Effector CD4-positive, alpha-beta T cell (primary cell): ENCODE measurements around the gene GRK5.

ENCODE experiments used
- DNase-seq: peaks from one replicate; pipeline ENCODE4 v3.0.0-alpha.2; 2020

The GRK5 gene

DNA sequence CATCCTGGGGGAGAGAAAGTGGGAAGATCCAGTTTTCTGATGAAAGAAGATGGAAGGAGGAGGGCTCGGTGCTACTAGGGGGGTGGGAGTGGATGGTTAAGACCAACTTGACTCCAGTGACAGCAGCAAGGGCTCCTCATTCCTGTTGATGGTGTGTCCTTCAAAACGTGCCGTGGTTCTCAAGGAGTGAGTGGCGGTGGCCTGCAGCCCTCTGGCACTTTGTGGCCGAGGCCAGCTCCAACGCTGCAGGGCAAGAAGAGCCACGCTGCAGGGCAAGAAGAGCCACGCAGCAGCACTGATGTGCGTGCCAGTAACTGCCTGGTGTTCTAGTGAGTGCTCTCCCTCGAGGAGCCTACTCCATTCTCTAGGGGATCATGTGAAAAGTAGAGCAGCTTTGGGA is 72.1 kb downstream of the GRK5 start:
- no peak for DNase-seq

DNA sequence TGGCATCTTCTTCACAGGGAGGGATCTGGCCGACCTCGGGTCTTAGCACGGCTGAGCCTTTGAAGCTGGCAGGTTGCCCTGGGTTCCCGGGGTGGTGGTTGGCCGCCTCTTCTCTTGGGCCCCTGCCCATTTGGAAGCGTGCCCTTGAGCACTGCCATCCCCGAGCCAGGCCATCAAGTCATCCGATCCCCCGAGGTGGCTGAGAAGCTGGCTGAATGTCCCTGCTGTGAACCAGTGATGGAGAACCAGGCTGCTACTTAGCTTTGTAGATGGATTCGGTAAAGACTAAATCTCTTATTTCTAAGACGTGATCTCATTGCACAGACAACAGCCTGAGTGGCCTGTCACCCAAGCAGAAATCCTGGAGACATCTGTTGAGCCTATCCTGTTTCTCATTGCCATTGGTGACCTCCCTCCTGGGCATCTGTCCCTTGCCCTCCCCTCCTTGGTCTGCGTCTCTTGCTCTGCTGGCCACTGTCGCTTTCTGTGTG is 74.3 kb downstream of the GRK5 start:
- no peak for DNase-seq

DNA sequence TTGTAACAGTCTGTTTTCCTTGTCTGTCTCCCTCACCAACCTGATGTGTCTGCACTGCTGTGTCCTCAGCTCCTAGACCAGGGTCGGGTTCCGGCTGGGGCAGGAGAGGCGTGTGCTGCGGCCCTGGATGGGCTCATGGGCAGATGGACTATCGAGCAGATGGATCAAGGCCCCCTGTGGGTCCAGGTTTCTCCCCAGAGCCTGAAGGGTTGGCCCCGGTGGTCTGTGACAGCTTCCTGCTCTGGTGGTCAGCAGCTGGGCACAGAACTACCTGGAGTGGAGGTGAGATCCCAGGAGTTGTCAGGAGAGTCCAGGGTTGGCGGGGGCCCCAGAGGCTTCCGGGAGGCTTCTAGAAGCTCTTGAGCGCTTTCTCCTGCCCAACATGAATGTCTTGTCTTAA is 75.1 kb downstream of the GRK5 start:
- DNase-seq = no peak

DNA sequence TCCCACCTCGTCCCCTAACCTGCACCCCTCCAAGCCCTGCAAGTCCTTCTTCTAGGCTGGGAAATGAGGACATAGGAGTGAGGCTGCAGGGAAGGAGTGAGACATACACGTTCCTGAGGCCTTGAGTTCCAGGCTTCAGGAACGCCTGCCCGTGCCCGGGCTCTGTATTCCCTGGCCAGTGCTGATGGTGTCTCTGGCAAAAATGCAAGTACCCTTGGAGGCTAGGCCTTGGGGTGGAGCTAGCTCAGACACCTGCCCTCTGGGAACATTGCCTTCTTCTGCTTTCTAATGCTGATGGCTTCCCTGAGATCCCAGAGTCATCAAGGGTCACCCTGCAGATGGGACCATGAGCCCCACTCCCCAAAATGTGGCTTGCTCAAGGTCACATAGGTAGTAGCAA is 76.0 kb downstream of the GRK5 start:
- no peak for DNase-seq

DNA sequence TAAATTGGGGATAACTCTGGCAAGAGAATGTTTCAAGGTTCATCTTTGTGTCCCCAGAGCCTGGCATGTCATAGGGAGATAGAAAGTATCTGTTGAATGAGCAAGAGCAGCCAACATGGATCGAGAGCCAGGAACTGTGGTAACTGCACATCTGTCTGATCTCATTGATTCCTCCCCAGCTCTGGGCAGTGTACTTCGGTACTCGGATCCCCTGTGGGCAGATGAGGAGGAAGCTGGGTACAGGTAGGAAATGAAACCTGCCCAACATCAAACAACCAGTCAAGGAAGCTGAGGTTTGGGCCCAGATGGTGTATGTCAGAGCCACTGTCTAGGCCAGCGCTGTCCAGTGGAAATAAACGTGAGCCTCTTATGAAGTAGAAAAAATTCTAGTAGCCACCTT is 76.4 kb downstream of the GRK5 start:
- no peak for DNase-seq

DNA sequence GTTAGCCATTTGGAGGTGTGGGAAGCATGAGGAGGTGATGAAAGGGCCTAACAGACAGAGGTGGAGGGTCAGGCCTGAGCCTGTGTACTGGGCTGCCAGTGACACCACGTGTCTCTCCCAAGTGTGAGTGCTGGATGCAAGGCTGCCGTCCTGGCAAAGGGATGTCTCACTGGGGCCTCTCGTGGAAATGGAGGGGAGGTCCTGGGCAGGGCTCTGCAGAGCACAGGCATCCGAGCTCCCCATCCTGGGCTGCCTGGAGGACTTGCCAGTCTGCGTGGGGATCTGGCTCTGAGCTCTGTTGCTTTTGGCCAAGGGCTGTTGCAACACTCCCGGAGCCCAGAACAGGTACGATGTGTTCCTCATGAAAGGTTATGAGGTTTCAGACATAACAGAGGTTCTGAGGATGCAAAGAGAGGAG is 77.3 kb downstream of the GRK5 start:
- no peak for DNase-seq

DNA sequence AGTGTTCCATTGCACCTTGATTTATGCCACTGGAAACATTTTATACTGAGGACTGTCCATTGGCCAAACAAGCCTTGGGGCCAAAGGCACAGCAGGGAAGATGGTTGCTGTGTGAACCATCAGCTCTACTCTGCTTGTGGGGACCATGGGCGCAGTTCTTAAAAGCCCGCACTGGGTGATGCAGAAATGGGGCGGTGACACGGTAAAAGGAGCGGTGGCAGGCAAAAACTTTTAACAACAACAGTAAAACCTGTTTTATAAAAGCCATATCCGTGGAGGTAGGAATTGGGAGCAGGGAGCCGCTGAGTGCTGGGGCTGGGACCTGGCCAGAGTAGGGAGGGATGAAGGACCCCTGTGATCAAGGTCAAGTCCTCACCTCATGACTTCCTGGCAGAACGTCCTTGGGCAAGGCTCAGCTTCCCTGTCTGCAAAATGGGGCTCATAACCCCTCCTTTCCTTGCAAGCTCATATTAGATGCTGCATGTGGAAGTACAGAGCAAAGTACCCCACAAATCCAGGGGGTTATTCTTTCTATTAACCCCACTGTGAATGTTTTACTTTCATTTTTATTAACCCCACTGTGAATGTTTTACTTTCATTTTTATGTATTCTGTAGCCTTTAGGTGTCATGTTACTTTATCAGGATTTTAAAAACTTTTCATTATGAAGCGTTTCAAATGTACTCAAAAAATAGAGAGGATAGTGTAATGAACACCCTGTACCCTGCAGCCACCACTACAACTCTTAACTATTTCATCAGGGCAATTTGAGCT is 78.3 kb downstream of the GRK5 start:
- no peak for DNase-seq

DNA sequence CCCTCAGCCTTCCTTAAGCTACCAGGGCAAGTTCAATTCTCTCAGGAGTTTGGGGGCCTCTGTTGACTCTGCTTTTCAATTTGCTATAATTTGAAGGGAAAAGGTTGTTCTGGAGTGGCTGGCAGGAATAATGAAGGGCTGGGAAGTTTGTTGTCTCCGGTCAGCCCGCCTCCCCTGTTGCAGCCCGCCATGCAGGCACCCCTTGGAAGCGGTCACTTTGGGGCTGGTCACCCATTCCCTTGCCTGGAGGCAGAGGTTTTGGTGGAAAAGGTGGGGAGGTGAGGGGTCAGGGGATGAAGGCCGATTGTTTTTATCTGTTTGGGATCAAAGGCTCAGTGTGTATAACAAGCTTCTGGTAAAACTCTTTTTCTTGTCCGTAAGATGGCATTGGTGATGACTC is 79.1 kb downstream of the GRK5 start:
- DNase-seq = no peak

DNA sequence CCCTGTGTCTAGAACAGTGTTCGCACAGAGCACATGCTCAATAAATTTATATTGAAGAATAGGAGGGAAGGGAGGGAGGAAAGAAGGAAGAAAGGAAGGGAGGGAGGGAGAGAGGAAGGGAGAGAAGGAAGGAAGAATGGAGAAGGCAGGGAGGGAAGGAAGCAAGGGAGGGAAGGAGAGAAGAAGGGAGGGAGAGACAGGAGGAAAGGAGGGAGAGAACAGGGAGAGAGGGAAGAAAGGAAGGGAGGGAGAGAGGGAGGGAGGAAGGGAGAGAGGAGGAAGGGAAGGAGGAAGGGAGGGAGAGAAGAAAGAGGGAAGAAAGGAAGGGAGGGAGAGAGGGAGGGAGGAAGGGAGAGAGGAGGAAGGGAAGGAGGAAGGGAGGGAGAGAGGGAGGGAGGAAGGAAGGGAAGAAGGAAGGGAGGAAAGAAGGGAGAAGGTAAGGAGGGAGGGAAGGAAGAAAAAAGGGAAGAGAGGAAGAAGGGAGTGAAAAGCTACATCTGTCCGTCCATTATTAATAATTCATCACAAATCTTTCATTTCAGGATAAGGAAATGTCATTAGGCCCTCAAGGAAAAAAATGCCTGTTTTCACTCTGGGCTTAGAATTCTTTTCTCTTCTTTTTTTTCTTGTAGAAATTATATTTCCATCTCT is 79.7 kb downstream of the GRK5 start:
- no peak for DNase-seq

DNA sequence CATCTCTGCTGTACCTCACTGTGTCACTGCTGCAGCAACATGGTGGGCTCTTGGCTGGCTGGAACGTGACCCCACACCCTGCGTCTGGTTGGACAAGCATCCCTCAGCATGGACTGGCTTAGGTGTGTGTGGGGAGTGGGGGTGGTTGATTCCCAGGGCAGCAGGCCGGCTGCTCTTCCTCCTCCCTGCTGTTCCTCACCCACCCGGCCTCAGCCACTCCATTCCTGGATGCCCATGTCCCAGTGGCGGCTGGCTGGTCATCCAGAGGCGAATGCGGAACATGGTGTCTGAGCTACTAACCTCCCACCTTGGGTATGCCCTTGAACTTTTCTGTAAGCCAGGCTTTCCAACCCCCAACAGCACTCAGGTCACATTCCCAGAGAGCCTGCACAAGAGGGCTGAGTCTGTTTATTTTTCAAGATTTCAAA is 81.2 kb downstream of the GRK5 start:
- DNase-seq = no peak

DNA sequence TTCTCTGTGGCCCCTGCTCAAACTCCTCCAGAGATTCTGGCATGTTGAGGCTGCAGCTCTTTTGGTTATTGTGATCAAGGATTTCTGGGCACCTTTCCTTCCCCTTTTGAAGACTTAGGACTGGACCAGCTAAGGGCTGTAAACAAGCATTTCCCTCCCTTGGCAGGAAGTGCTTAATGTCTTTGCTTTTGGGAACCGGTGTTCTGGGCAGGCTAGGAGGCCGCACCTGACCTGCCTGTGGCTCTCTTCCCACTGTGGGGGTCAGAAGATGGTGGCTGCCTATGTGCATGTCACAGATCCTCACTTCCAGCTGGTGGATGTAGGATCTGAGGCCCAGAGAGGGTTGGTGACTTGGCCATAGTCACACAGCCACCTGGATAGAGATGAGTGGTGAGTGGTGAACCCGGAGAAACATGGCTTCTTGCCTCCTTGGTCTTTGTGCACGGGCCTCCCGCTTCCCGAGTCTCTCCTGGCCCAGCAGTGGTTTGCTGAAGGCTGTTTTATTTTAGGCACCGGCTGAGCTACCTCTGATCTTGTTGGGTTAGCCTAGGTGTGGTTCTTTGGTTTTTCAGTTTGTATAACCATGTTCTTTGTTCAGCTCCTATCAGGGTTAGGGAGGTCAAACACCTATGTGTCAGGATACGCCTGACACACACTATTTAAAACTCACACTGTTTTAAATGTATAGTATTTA is 82.0 kb downstream of the GRK5 start:
- no peak for DNase-seq

DNA sequence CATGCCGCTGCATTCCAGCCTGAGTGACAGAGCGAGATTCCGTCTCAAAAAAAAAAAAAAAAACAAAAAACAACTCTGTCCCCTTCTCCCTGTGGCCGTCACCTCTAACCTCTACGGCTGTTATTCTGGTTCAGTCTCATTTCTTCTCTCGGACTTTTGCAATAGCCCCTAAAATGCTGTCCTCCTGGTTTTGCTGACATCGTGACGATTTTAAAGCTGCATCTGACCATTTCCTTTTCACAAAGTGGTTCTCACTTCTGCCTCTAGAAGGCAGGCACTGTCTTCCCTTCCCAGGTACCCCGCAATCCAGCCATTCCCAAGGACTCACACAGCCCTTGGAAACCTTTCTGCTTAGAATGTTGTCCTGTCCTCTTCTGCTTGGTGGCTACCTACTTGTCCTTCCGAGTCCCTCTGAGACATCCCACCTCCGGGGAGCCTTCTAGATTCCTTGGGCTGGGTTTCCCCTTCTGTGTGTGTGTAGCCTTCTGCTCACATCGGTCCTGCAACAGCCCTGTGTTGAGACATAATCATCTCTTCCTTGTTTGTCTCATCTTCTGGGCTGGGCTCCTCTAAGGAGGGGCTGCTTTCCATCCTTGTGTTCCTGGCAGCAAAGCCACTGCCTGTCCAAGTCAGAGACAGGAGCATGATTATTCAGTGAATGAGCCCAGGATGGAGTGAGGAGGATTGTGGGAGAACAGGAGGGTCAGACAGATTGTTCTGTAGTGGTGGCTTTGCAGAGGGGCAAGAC is 83.1 kb downstream of the GRK5 start:
- no peak for DNase-seq

DNA sequence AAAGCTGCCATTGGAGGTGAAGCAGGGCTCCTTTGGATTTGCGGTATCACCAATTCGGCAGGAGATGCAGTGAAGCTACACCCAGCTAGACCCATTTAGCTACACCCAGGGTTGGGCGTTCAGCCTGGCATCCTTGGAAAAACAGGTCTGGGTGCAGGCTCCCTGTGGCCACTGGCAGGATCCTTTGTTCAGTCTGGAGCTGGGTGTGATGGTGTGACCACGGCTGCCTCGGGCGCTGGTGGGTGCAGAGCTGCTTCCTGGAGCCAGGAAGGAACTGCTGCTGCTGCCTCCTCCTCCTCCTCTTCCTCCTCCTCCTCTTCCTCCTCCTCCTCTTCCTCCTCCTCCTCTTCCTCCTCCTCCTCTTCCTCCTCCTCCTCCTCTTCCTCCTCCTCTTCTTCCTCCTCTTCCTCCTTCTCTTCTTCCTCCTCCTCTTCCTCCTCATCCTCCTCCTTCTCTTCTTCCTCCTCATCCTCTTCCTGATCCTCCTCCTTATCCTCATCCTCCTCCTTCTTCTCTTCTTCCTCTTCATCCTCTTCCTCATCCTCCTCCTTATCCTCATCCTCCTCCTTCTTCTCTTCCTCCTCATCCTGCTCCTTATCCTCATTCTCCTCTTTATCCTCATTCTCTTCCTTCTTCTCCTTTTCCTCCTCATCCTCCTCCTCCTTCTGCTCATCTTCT is 84.0 kb downstream of the GRK5 start:
- no peak for DNase-seq

DNA sequence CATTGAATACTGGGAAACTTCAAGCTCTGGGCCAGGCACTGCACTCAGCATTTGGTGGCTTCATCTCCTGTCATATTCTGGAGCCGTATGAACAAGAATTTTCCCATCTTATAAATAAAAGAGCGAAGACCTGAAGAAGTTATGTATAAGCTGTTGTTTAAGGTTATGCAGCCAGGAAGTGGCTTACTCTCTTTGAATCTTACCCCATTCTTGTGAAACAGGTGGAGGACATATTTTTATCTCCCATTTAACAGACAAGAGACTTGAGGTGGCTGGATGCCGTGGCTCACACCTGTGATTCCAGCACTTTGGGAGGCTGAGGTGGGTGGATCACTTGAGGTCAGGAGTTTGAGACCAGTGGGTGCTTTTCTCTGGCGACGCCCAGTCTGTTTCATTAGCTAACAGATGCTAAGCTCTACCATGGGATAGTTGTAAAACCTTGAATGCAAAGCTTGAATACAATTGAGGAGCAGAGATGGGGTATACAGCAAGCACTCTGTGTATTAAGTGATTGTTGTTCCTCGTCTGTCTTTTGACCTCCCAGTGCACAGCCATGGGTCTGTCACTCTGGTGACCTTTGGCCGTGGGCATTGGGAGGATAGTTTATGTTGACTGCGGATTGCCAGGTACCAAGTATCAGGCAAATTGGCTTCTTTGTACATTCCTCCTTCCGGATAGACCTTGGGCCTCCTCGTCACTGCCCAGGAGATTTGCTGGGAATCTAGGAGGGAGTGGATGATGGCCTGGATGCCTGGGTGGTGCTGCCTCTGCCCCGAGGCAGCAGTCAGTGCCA is 85.8 kb downstream of the GRK5 start:
- DNase-seq = no peak

DNA sequence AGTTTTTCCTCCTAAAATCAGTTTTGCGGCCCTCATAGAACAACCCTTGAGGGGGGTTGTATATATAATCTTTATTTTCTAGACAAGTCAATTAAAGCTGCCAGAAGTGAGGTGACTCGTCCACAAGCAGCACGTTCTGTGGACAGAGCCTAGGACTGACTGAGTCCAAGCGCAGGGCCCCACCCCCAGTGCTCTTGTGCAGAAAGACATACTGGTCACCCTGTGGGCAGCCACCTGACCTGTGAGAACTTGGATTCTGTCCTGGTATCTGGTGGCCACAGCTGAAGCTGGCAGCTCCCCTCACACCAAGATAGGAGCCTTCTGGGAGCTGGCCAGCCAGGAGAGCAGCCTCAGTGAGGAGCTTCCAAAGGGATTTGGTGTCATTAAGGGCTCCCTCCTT is 89.3 kb downstream of the GRK5 start:
- DNase-seq = no peak

DNA sequence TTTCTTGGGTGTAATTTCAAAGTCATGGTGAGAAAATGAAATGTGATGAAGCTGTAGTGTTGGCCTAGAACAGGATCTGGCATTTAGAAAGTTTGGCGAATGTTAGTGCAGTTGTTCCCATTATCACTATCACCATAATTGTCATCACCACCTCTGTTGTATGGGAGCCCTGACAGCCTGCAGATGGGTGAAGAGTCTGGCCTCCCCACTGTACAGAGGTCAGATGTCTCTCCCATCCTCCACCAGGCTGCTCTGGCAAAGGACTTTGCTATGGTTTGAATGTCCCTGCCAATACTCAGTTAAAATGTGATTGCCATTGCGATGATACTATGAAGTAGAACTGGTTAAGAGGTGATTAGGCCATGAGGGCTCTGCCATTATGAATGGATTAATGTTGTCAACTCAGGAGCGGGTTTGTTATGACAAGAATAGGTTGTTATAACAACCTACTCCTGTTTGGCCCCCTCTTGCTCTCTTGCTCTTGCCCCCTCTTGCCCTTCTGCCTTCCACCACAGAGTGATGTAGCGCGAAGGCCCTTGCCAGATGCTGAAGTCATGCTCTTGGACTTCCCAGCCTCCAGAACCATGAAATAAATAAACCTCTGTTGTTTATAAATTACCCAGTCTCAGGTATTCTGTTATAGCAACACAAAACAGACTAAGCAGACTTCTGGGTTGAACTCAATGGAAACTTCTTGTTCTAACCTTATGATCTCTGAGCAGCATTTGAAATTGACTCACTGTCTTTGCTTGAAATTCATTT is 90.0 kb downstream of the GRK5 start:
- DNase-seq = no peak

DNA sequence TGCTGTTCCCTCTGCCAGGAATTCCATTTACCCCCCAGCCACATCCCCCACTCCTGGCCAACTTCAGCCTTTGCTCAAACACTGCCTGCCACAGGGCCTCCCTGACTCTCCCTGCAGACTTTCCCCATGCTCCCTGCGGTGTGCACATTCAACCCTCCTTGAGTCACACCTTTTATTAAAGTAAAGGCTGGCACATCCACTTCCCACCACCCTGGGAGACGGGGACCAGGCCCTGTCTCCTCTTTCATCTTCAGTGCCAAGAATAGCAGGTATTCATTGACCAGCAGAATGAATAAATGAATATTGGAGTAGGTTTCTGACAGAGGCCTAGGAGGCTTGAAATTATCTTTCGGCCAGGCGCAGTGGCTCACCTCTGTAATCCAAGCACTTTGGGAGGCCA is 91.4 kb downstream of the GRK5 start:
- DNase-seq = no peak

DNA sequence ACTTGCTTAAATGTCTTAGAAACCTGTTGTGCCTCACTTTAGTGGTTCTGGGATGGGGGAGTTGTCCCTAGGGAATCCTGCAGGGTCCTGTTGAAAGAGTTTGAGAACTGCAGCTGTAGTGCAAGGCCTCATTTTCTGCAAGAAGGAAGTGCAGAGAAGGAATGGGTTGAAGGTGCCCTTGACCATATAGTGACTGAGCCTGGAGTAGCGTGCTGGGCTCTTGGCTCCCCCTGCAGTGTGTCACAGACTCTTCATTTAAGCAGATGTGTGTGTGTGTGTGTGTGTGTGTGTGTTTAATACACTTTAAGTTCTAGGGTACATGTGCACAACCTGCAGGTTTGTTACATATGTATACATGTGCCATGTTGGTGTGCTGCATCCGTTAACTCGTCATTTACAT is 92.2 kb downstream of the GRK5 start:
- DNase-seq = no peak

DNA sequence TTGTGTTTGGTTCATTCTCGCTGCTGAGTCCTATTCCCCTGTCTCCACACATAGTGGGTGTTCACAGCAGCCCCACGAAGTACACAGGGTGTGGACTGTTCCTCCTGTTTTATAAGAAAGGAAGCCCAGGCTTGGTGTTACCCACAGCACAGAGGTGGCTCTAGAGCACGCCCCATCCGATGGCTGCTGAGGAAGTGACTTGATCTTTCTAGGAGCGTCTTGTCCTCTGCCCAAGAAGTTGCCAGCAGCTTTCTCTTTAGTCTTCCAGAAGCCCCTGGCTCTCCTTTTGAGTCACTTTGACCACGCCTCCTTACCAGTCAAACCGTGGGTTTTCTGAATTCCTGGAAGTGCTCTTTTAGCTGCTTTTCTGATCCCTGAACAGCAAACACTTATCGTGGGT is 94.0 kb downstream of the GRK5 start:
- peak; percentile 53 for DNase-seq

DNA sequence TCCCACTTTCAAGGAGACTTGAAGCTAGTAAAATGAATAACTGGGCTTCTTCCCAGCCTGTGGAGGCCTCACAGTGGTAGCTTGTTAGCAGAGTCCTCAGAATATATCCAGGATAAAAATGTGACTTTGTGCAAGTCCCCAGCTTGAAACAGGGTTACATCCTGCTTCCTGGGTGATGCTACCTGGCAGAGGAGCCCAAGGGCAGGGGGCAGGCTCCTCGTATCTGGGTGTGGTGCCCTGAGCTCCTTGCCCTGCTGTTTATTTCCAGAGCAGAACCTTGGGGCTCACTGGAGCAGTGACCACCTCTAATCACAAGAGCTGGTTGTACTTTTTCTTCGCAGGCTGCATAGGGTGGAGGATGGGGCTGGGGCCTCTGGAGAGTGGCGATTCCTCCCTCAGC is 94.8 kb downstream of the GRK5 start:
- no peak for DNase-seq
